SW480 (cell line): ENCODE measurements around the gene CDK19.

Experiments
- DNase-seq: peaks from one replicate; pipeline ENCODE4 v3.0.0-alpha.2; 2016; ENCODE audit warnings: low spot score

The CDK19 gene

DNA sequence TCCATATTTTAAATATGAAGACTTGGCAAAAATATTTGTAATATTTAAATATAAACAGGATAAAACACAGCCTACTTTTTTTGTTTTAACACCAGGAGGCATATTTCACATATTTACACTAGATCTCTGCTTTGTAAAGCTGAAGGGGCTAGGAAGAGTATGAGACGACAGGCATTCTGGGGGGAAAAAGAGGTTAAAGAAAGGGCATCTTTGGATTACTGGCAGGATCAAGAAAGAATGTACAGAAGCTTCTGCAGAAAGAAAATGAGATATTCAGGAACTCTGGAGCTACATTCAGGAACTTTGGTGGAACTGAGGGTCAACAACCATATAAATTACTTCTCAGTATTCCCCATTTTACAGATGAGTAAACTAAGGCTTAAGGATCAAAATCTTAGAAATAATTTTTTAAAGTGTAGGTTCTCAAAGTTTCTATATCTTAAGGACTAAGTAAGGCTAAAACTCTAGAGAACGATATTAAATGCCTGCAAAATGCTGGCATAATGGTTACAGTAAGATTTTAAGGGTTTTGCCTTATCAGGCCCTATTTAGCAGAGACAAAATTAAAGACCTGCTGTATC lies 156.5 kb downstream of the CDK19 start:
- no peak for DNase-seq

DNA sequence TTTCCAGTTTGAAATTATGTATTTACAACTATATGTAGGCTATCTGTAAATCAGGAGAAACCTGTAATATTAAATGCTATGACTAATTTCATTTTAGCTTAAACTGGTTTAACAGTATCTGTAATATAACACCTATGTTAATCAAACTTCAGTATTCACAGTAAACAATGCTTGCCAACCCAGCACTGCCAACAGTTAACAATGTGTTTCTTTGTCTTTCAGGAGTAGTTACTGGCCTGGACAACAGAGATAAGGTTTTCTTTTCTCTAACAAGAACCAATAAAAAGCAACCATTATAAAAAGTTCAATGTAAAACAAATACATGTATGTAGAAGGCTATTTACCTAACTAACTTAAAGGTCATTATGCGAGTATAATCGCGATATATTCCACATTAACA lies 158.8 kb downstream of the CDK19 start:
- DNase-seq, result peak; percentile 7

DNA sequence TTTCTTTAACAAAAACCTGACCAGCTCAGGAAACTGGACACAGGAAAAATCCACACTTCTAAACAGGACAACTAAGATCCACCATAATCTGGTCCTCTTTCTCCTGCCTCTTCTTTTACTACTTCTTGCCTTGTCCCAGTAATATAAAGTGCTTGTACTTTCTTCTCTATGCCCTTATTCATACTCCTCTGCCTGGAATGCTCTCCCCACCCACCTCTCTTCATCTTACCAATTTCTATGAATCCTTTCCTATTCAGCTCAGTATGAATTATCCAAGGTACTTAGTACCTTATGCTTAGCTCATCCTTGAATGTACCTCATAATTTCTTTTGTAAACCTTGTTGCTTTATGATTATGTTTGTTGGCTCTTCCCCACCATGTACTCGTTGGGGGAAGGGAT lies 159.4 kb downstream of the CDK19 start:
- no peak for DNase-seq

DNA sequence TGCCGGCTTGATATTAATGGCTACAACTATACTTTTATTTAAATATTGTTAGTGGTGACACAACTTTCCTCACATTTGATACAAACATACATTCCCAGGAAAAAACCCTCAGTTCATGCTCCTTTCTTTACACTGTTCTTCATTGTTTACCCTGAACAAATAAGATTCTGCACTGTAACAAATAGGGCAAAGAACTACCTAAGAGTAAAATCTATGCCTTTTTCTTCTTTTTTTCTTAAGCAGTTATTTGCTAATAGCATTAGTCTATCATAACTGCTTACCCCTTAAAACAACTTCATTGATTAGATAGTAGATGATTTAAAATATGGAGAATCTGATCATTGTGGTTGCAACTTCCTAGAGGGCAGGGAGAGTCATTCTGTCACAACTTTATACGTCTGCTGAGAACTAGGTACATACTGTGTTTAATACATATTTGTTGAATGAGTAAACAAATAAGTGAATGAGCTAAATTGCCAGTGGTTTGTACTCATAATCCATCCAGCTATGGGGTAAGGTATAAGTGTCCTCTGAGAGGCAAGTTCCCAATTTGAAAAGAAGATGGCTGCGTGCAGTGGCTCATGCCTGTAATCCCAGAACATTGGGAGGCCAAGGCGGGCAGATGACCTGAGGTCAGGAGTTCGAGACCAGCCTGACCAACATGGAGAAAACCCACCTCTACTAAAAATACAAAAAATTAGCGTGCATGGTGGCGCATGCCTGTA lies 161.0 kb downstream of the CDK19 start:
- DNase-seq, result no peak

DNA sequence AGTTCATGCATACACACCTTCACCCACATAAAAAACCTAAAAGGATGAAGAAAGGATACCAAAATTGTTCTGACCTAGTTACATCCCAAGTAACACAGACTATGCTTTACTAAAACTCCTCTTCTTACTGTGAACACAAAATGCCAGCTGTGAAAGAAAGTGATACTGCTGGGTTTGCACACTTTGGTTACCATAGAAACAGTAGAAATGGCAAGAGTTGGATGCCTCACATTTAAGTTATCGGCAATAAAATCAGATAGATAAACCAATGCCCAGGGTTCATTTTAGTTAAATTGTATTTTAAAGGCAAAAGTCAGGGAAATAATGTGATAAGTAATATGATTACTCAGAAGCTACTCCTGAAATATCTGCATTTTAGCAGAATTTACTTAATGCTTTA lies 161.9 kb downstream of the CDK19 start:
- no peak for DNase-seq

- DNase-seq, result no peak
Measured at GRCh38 chr6:110652520-110652919, 162.7 kb downstream of the CDK19 start.

DNA sequence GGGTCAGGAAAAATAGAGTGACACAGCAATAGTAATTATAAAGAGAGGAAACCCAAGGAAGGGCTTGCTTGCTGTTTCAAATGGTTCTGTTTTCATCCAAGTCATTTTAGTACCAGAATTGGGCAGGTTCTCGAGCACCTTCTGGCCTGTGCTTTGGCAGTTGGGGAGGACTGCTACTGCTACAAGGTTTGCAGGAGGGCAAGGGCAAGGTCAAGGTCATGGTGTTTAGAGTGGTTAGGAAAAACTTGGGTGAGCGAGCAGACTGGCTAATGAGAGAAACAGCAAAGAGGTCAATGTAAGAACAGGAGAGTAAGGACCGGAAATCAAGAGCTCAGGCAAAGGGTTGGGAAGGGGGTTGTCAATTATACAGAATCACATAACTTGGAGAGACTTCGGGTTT lies 164.5 kb downstream of the CDK19 start:
- DNase-seq, result no peak

DNA sequence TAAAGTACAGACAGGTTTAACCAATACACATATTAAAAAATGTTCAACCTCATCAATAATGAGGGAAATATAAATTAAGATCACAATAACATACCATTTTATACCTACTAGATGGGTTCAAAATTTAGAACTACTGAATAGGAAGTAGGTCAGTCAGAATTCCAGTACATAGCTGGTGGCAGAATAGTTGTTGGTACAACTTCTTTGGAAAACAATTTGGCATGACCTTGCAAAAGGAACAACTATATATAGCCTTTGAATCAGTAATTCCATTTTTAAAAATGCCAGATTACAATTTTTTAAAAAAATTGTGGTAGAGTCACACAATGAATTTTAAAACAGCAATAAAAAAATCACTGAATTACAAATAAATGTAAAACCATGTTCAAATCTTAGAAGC lies 165.6 kb downstream of the CDK19 start:
- no peak for DNase-seq

DNA sequence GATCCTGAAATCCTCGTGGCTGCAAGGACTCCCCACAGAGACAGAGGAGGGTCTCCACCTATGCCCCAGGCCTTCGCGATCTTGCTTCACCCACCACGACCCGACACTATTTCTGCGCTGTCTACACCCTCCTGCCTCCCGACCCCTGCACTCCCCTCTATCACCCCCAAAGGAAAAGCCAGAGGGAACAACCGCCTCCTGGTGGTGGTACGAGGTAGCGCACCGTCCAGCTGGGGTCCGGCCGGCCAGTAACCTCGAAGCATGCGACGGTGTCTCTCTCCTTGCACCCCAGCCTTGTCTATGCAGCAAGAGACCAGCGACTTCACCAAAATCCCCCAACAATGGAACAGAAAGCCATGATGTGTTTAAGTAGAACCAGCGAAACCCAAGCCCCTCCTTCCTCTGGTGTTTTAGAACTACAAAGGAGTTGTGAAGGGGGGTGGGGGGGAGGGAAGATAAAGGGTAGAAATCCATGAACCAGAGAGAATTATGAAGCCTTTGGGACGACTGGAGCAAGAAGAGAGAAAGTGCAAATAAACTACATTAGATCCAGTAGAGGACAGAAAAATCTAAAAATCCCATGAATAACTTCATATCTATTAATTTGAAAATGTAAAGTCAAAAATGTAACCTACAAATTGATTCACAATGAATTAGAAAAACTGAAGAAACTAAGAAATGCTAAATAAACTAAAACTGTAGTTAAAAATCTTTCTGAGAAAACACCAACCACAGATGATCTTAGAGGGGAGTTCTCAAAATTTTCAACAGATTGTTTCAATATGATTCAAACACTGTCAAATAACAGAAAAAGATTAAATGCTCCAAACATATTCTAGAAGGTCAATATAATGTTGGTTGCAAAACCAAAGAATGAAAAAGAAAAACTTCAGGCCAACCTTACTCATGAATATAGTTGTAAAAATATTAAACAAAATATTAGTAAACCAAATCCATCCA lies 168.0 kb downstream of the CDK19 start:
- DNase-seq, result no peak

DNA sequence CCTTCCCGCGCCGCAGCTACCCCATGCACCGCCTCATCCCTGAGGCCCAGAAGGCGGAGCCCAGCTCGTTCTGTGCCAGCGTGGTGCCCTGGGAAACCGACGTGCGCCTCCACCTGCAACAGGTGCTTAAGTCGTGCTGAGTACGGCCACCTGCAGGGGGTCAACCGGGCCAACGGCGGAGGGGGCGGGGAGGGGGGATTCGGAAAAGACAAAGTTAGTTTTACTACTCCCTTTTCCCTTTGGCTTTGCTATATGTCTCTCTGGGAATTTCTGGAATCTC lies 168.9 kb downstream of the CDK19 start:
- DNase-seq, result no peak

GRCh38 chr6:110645685-110646418 lies 169.4 kb downstream of the CDK19 start:
- DNase-seq, result no peak

GRCh38 chr6:110643175-110643574 lies 172.1 kb downstream of the CDK19 start:
- no peak for DNase-seq

GRCh38 chr6:110642711-110643110 lies 172.6 kb downstream of the CDK19 start:
- DNase-seq, result no peak

DNA sequence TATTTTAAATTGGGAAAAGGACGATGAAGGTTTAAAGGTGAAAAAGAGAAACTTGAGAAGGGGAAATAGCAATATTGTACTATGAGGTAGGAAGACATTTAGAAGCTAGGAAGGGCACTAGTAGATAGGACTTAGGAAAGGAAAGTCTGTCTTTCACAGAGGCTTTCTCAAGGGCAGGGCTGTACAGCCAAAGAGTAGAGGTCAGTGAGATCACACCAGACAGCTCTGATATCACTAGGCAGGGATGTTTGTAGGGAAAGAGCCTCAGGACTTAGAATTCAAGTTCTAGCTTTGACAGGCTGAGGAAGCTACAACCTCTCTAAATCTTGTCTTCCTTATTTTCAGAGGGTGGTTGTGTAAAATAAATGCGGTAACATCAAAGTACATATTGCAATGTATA lies 178.5 kb downstream of the CDK19 start:
- DNase-seq, result no peak

- DNase-seq, result no peak
Measured at GRCh38 chr6:110635096-110635495, 180.2 kb downstream of the CDK19 start.

DNA sequence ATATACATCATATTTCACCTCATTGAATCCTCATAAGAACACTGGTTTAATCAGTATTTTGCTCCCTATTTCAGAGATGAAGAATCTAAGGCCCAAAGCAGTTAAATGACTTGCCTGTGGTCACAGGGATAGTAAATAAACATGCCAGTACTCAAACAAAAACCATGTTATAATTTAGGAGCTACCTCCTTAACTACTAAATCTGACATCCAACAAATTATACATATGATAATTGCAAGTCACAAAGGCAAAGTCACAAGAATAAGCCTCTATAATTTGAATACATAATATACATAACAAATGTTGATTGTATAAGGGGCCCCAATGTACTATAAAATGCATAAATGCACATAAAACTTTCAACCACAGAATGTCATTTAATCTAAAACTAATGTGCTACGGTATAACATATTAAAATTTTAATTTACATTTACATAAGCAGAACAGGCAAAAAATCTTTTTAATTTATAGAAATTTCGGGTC lies 181.5 kb downstream of the CDK19 start:
- DNase-seq, result no peak

- DNase-seq, result peak; percentile 14
Measured at GRCh38 chr6:110629153-110629552, 186.1 kb downstream of the CDK19 start.

DNA sequence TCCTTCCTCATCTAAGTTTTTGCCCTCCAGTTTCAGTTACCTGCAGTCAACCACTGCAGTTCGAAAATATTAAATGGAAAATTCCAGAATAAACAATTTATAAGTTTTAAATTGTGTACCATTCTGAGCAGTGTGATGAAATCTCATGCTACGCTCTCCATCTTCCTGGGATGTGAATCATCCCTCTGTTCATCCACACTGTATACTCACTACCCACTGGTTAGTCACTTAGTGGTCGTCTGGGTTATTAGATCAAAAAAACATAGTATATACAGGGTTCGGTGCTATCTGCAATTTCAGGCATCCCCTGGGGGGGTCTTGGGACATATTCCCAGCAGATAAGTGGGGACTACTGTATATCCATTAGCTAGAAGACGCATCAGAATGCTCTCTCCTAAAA lies 186.9 kb downstream of the CDK19 start:
- no peak for DNase-seq

DNA sequence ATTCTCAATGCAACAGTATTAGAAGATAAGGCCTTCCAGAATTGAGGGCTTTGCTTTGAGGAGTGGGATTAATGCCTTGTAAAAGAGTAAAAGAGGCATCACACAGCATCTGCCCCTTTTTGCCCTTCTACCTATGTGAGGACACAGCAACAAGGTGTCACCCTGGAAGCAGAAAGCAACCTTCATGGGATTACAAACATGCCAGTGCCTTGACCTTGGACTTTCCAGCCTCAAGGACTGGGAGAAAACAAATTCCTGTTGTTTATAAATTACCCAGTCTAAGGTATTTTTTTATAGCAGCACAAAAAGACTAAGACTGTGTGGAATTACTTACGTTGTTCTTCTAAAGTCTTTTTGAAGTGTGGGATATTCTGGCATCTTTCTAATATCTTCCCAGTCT lies 188.8 kb downstream of the CDK19 start:
- DNase-seq, result no peak

- DNase-seq, result no peak
Measured at GRCh38 chr6:110625883-110626282, 189.4 kb downstream of the CDK19 start.

GRCh38 chr6:110622912-110623578 lies 192.2 kb downstream of the CDK19 start:
- no peak for DNase-seq

DNA sequence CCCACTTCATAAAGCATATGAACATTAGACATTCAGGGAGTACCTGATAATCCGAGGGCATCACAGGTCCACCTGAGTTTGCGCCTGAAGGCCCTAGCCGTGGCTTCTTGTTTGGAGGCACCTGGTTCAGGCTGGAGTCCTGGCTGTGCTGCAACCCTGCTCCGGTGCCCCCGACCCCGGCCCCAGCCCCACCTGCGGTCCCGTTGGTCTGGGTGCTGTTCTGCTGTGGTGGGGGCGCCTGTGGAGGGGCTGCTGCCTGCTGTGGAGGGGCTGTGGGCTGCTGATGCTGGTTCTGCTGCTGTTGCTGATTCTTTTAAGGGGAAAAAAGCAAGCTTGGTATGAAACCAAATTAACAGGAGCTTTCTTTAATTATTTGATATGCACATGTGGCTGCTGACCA lies 194.2 kb downstream of the CDK19 start:
- no peak for DNase-seq
